ENCODE measurements around the gene SAMD15.
"Not testable (repeated sequence)": the region's sequence is repeated elsewhere in the genome, so short reads cannot be mapped to it uniquely, and the experiment has no call there.

DNA sequence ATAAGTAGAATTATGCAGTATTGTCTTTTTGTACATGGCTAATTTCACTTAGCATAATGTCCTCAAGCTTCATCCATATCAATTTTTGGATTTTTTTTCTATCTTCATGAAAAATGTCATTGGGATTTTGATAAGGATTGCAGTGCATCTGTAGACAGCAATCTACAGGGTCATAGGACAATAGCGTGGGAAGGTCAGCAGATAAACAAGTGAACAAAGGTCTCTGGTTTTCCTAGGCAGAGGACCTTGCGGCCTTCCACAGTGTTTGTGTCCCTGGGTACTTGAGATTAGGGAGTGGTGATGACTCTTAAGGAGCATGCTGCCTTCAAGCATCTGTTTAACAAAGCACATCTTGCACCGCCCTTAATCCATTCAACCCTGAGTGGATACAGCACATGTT is 38.9 kb downstream of the SAMD15 start:
- TF ChIP-seq, protein P1, sequence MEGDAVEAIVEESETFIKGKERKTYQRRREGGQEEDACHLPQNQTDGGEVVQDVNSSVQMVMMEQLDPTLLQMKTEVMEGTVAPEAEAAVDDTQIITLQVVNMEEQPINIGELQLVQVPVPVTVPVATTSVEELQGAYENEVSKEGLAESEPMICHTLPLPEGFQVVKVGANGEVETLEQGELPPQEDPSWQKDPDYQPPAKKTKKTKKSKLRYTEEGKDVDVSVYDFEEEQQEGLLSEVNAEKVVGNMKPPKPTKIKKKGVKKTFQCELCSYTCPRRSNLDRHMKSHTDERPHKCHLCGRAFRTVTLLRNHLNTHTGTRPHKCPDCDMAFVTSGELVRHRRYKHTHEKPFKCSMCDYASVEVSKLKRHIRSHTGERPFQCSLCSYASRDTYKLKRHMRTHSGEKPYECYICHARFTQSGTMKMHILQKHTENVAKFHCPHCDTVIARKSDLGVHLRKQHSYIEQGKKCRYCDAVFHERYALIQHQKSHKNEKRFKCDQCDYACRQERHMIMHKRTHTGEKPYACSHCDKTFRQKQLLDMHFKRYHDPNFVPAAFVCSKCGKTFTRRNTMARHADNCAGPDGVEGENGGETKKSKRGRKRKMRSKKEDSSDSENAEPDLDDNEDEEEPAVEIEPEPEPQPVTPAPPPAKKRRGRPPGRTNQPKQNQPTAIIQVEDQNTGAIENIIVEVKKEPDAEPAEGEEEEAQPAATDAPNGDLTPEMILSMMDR (IDR thresholded peaks at IDR 0.05) = not testable (repeated sequence)
- not testable (repeated sequence) for TF ChIP-seq ZFX (IDR thresholded peaks at IDR 0.05; ENCODE audit: borderline replicate concordance)
